Lower leg skin (tissue), 4 donors: ENCODE data around the gene MUC5AC. TPM values are rescaled to one million over a fixed set of nuclear protein-coding genes. Genes with fewer than 3 reads are reported as not detected.
A peak's percentile ranks its signal among the peaks of the same experiment; 100 is the strongest.
"Not testable (repeated sequence)": the region's sequence is repeated elsewhere in the genome, so short reads cannot be mapped to it uniquely, and the experiment has no call there.

Source experiments
- DNase-seq, 2 donors: peaks; one replicate each; pipeline ENCODE4 v3.0.0-alpha.2; 2019; ENCODE audit warnings: low spot score in 2 of 2
- H3K4me3 ChIP-seq: fragments of 200-600 bp; sonication (generic); 2 replicates; pipeline ENCODE4 v1.5.1; 2017; ENCODE audit warnings: mild to moderate bottlenecking, low read depth; ENCODE audit not compliant: poor library complexity, severe bottlenecking
- CTCF ChIP-seq, 3 donors: fragments of 450-650 bp; IDR thresholded peaks; one replicate each; pipeline ENCODE4 v1.5.1; 2016; ENCODE audit warnings: antibody characterized with exemption in 3 of 3, mild to moderate bottlenecking in 3 of 3, moderate library complexity in 2 of 3
- POLR2A ChIP-seq, 2 donors: fragments of 450-650 bp; IDR thresholded peaks; one replicate each; pipeline ENCODE4 v1.6.1; 2016 to 2017; ENCODE audit warnings: antibody characterized with exemption in 2 of 2, mild to moderate bottlenecking in 1 of 2, moderate library complexity in 1 of 2
- WGBS, 2 donors: methylation state at CpG; one replicate each; pipeline ENCODE4 v1.1.5; 2018; 5-methylcytosine and 5-hydroxymethylcytosine counted together
- intact Hi-C: fragments of 100-400 bp; cut with DNase I; formaldehyde crosslinking; loops from one replicate; pipeline ENCODE4 v1.15.0; 2023; ENCODE audit warnings: low total_unique reads
- total RNA-seq, 4 donors: library from RNA; depleted of rRNA; stranded (reverse); fragments of >200 nt; gene quantifications; one replicate each; pipeline ENCODE4 v1.1.0, GENCODE V29; 2016

The MUC5AC gene
- total RNA-seq, 4 donors from 2014 or later, result 0.02 to 0.04 (median 0.03) TPM; not detected in 1

GRCh38 chr11:1162491-1163311 lies 4.9 kb downstream of the MUC5AC start:
- intact Hi-C loops, result no loop called here
- peak in 1 of 2 donors; percentile 72 for DNase-seq
- no peak overlapping the region for H3K4me3 ChIP-seq
- WGBS, 2 donors, result 80 to 84% methylated on average over 18 to 28 of the region's 28 CpGs
- TF ChIP-seq POLR2A (IDR thresholded peaks at IDR 0.05) (no peak), CTCF (IDR thresholded peaks at IDR 0.05) (no peak)

GRCh38 chr11:1163321-1163910 lies 5.7 kb downstream of the MUC5AC start:
- intact Hi-C loops, result no loop called here
- H3K4me3 ChIP-seq, result no peak overlapping the region
- DNase-seq, result peak in 1 of 2 donors; percentile 72
- 82% methylated on average over 13 of the region's 13 CpGs; no CpG with 5 or more reads in 1 of the 2 donors for WGBS, 2 donors
- TF ChIP-seq POLR2A (IDR thresholded peaks at IDR 0.05) (no peak), CTCF (IDR thresholded peaks at IDR 0.05) (no peak)

- H3K4me3 ChIP-seq, result no peak overlapping the region
- peak in 1 of 2 donors; percentile 81 for DNase-seq
- intact Hi-C loops, result no loop called here
- TF ChIP-seq POLR2A (IDR thresholded peaks at IDR 0.05) (no peak), CTCF (IDR thresholded peaks at IDR 0.05) (no peak)
- WGBS, 2 donors, result 43 to 50% methylated on average over 15 to 21 of the region's 28 CpGs
Measured at GRCh38 chr11:1163911-1164735, 6.4 kb downstream of the MUC5AC start.

GRCh38 chr11:1164779-1165255 lies 7.1 kb downstream of the MUC5AC start:
- DNase-seq, result peak in 1 of 2 donors; percentile 34
- intact Hi-C loops, H3K4me3 ChIP-seq: not testable (repeated sequence)
- WGBS, 2 donors, result 48 to 61% methylated on average over 4 to 5 of the region's 10 CpGs

GRCh38 chr11:1165256-1166041 lies 7.7 kb downstream of the MUC5AC start:
- whole genome bisulfite sequencing, 2 donors, result 86 to 87% methylated on average over 12 to 24 of the region's 30 CpGs
- intact Hi-C loops, result no loop called here
- TF ChIP-seq CTCF (IDR thresholded peaks at IDR 0.05) (no peak), POLR2A (IDR thresholded peaks at IDR 0.05) (no peak)
- DNase-seq, result peak in 1 of 2 donors; percentile 76
- no peak overlapping the region for H3K4me3 ChIP-seq
